GM18868 (cell line): ENCODE results near the gene ESRRB.
A peak's percentile ranks its signal among the peaks of the same experiment; 100 is the strongest.

ENCODE experiments used
- ATAC-seq: cut with Tn5 transposase; IDR thresholded peaks from one replicate; pipeline ENCODE4 v1.9.1; 2021; ENCODE audit warnings: mild to moderate bottlenecking, moderate library complexity; ENCODE audit not compliant: unreplicated experiment

ESRRB gene

DNA sequence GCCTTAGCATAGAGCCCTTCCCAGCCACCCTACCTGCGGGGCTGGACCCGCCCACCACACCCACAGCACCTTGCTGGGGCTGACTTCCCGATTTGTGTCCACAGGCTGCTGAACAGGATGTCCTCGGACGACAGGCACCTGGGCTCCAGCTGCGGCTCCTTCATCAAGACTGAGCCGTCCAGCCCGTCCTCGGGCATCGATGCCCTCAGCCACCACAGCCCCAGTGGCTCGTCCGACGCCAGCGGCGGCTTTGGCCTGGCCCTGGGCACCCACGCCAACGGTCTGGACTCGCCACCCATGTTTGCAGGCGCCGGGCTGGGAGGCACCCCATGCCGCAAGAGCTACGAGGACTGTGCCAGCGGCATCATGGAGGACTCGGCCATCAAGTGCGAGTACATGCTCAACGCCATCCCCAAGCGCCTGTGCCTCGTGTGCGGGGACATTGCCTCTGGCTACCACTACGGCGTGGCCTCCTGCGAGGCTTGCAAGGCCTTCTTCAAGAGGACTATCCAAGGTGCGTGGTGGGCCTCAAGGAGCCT is 63.4 kb downstream of the ESRRB start:
- no peak for ATAC-seq

DNA sequence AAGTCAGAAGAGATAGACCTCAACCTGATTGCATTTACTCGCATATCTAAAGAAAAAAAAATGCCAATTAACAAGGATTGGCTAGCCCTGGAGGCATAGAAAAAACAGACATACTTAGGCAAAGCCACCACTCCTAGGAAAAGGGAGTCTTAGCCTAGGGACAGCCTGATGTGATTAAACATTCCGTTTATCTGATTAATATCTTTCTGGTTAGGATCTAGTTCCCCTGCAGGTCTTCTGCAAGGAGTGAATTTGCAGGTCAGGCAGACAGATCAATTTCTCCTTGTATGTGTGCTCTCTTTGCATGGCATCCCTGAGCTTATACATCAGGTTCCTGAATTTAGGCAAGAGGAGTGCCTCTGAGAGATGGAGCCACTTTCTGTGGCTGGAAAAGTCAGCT is 70.5 kb downstream of the ESRRB start:
- no peak for ATAC-seq

DNA sequence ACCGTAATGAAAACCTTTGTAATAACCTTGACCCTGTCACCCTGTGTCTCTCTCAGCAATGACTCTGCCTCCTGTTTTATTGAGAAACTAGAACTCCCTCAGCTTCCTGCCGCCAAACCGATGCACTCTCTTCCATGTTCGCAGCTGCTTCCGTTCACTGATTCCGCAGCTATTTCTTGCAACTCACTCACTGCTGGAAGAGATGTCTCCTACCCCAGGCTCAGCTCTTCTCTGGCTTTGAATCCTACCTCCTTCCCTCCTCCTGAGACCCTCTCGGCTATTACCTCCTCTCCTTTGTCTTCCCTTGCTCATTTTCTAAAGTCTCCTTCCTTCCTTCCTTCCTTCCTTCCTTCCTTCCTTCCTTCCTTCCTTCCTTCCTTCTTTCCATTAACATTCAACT is 71.0 kb downstream of the ESRRB start:
- ATAC-seq = no peak

DNA sequence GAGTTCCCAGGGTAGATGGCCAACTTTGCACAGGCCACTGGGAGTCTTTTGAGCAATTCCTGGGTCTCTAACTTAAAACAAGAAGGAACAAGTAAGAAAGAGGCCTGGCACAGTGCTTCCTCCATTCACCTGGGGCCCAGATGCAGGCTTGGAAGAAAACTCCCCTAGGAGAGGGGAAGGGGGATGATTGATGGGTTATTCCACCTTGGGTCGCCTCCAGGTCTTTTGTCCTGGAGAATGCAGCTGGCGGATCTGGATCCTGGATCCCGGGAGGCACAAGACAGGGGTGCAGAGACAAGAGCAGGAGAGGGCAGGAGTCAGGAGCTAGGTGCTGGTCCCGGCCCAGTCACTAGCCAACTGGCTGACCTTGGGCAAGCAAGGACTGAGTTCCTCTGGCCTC is 74.5 kb downstream of the ESRRB start:
- ATAC-seq = no peak

DNA sequence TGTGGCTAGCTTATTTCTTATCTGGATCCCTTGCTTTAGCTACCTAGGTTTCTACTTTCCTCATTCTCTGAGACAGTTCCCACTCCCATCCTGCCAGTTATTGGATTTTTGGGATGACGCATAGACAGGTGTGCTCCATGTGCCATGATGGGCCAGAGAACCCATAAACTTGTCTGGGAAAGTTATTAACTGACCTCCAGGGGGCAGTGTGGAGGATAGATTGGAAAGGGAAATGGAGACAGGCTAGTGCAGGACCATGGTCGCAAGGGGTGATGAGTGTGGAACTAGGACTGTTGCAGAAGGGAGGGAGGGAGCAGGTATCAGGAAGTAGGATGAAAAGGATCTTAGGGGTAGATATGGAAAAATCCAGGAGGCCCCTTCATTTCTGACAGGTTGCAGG is 80.3 kb downstream of the ESRRB start:
- ATAC-seq = no peak

DNA sequence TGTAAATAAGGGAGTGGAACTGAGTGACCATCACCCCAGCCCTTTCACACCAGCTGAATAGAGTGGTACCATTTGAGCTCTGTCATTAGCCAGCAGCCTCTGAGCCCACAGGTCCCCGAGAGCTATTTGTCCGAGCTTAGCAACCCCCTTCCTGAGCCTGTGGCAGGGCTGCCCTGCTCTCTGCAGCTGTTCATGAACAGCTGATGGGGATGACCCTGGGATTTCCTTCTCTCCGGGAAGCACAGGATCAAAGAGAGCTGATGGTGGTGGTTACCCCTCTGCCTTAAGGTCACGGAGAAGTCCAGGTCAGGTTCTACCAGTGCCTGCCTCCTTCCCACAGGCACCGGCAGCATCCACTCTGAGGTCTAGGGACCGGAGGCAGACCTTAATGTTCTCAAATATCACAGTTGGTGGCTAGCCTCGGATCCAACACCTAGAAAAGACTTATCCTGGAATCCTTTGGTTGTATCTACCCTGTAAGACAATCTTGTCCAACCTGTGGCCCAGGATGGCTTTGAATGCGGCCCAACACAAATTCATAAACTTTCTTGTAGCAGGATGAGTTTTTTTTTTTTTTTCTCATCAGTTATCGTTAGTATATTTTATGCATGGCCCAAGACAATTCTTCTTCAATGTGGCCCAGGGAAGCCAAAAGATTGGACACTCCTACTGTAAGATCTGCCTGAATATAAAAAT is 81.1 kb downstream of the ESRRB start:
- ATAC-seq = no peak

DNA sequence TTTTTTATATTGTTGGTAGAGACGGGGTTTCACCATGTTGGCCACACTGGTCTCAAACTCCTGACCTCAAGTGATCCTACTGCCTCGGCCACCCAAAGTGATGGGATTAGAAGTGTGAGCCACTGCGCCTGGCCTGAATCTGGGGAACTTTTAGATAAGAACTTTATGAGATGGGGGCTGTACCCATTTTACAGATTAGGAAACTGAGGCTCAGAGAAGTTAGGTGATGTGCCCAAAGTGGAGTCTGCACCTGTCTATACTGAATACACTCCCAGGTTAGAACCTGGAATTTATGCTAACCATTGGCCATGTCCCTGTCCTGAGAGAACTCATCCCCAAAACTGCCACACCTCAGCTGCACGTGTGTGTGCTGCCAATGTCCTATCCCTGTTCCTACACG is 81.9 kb downstream of the ESRRB start:
- ATAC-seq = no peak

DNA sequence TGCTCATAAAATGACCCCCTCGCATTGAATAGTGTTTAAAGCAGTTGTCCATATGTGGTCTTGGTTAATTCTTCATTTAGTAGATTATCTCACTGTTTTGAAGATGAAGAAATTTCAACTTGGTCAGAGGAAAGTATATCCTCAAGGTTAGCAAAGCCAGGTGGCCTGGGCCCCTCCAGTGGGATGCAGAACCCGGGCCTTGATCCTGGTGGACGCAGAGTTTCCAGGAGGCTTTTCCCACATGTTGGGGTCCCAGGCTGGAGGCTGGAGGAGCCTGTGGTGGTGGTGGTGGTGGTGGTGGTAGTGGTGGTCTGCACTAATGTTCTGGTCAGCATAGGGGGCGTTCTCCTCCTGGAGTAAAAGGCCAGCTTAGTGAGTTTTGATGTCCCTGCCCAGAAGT is 85.9 kb downstream of the ESRRB start:
- no peak for ATAC-seq

DNA sequence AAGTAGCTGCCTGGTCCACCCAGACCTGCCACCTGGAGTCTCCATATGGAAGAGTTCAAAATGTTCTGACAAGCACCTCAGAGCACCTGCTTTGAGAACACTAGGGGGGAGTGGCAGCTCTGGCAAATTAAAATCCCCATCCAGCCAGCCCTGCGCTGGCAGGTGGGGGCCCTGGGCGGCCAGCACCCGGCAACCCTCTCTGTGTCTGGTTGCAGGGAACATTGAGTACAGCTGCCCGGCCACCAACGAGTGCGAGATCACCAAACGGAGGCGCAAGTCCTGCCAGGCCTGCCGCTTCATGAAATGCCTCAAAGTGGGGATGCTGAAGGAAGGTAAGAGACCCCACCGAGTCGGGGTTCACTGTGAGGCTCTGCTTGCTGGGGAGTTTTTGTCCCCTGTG is 86.4 kb downstream of the ESRRB start:
- no peak for ATAC-seq

DNA sequence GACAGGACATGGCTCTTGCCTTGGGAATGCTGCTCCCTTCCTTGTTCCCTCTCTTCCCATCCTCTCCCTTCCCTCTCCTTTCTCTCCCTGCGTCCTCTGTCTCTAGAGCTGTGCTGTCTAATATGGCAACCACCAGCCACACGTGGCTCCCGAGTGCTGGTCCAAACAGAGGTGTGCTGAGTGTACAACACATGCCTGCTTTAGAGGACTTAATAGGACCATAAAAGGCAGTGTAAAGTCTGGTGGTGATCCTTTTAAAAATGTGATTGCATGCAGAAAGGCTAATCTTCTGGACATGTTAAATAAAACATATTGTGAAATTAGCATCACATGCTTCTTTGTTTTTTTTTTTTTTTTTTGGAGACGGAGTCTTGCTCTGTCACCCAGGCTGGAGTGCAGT is 87.2 kb downstream of the ESRRB start:
- ATAC-seq = no peak

DNA sequence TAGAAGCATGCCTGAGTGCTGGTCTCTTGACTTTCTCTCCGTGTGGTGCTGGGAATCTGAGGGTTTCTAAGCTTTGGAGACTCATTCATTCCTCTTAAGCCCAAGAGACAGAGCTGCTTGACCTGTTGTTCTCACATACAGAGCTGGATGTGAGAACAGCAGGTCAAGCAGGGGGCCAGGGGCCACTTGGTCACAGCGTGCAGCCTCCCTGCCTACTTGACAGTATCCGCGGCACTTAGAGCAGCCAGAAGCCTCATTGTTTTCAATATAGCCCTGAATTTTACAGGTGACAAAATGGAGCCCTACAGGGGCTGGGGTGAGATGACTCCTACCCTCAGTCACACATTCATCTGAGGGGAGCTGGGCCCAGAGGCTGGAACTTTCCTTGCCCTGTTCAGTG is 88.9 kb downstream of the ESRRB start:
- no peak for ATAC-seq

DNA sequence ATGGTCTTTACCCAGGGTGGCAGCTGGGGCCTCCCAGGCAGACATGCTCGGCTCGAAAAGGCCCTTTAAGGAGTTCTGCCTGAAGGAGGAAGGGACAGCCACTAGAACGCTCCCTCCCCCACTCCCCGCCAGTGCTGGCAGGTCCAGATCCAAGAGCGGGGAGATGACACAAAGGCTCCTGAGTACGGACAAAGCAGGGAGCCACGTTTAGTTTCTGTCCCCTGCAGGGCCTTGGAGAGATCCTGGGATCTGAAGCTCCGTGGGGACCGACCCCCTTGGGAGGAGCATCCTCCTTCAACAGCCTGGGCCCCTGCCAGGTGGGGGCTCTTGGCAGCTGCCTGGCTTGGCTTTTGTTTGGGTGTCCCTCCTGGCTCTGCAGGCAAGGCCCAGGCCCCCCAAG is 89.7 kb downstream of the ESRRB start:
- ATAC-seq = no peak

DNA sequence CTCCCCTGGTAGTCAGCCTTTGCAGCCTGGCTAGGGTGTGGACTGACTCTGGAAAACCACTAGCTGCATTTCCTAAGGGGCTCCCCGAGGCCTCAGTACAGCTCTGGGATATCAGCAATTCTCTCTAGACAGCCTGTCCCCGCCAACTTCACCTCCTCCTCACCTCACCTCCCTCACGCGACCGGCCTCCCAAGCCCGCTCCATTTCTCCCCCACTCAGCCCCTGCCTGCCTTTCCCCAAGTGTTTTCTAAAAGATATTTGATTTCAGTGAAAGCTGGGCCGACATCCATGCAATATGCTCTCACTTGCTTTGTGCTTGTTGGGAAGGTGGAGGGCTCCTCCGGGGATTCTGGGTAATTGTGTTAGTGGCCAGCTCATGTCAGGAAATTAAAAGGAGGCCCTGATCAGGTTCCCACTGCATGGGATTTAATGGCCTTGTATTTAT is 91.8 kb downstream of the ESRRB start:
- ATAC-seq = no peak

DNA sequence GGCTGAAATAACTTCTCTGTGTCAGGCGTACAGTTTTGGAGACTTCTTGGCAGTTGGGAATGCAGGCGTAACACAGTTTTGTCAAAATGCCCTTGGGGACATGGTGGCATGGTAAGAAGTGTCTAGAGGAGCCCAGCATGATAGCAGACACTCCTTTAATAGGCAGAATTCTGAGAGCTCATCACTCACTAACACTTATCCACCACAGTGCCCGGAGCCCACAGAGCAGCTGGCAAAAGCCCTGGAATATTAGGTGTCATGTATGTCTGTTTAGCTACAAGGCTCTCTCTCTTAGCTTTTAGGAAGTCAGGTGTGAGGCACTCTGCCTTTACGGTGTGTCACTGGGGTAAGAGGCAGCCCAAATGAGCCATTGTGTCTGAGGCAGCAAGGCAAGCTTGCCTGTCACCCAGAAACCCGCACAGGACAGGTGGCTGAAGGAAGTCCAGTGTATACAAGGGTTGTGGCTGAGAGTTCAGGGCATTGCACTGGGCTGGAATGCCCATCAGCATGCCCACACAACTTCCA is 96.3 kb downstream of the ESRRB start:
- ATAC-seq = no peak

DNA sequence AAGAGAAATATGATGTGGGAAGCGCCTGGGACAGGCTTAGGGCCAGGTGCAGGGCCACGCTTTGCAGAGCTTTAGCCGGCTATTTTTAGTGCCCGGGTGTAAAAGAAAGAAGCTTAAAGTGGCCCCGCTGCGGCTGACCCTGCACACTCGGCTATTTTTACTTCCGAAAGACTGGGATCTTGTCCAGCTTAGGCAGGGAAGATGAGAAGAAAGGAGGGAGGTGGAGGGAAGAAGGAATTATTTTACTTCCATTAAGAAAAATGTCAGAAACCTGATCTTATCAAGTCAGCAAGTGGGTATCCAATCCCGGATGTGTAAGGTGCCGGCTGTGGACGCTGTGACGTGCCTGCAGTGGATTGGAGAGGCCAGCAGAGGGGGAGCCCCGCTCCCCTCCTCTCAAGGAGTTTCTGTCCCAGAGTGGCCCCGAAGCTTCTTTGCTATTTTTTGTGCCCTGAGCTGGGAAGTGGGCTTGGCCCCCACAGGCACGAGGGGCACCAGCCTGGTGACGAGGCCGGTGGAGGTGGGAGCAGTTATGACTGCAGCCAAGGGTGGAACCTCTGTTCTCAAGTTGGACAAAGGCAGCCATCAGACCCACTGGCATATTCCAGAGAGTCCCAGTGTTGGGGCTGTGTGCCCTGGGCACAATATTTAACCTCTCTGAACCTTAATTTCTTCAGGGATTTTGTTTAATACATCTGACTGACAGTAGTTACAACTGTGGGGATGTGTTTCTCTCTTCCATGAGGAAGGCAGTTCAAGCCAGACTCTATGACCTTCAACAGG is 97.7 kb downstream of the ESRRB start:
- ATAC-seq = no peak

DNA sequence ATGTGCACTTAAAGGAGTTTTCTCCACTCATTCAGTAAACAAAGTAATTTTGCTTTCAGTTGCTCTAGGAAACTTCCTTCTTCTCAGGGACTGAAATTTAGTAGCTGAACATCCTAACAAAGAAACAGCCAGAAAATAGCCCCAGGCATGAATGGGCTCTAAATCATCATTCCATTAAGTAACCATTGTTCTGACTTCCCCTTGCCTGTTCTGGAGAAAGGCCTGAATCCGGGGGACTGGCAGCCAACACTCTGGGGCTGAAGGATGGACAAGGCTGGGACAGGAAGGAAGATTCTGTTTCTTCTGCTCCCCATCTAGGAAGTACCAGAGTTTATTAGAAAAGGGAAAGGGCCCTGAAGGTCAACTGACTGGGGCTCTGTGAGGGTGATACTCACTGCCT is 104.5 kb downstream of the ESRRB start:
- ATAC-seq = no peak

DNA sequence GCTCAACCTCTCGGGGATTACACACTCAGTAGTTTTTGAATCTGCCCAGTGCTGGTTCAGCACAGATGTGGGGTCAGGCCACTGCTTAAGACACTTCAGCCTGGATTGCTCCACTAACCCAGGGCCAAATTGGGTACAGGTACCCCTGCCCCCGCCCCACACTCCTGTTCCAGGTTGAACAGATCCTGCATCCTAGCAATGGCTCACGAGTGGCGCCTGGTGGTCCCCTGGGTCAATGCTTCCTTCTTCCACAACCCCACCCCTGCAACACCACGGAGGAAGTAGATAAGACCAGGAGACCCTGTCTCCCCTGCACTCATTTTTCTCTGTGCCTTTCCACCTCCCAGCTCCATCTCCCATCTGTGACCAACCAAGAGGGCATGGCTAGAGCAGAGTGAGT is 108.4 kb downstream of the ESRRB start:
- ATAC-seq = no peak

DNA sequence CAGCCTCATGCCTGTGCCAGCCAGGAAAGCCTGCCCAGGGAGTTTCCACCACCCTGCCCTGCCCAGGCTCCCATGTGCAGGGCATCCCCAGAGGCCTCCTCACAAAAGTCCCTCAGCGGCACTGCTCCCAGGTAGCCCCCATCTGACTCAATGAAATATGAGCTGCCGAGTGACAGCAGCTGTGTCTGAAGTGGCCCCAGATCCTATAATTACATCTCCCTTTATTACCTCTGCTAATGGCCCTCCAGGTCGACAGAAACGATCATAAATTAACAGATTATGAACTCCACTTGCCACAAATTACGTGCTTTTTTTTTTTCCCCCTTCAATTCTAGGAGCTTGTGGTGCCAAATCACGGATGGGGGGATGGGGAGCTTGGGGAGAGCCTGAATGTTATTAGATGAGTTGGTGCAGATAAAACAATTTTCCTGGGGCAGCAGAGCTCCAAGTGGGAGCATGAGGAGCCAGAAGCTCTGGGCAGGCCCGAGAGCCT is 110.4 kb downstream of the ESRRB start:
- ATAC-seq = no peak

DNA sequence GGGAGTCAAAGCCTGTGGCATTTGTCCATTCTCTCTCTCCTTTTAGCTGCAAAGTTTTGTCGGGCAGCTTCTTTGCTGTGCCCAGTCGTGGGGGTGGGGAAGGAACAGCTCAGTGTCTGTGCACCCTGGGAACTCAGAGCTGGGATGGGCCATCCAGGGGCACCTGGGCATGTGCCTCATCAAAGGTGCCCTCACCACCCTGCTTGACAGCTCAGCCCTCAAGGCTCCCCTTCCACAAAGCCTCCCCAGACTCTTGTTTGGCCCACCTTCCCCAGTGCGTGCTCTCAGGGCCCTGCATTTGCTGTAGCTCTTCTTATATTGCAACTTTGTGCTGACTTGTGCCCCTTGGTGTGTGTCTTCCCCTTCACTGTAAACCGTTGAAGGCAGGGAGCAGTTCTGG is 112.6 kb downstream of the ESRRB start:
- ATAC-seq = no peak

DNA sequence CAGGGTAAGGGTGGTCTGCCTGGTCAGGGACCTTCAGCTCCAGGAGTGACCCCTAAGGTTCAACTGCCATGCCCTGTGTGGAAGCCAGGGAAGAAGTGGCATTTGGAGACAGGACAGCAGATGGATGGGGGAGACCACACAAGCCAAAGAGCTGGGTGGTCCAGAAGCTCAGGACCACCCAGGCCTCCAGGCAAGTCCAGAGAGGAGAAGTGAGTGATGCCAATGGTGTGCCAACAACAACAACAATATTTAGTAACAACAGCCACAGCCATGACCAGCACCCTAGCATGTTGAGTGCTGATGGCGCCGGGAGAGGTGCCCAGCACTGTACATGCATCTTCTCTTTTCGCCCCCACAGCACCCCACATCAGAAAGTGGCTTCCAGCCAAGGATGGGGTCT is 113.7 kb downstream of the ESRRB start:
- no peak for ATAC-seq

DNA sequence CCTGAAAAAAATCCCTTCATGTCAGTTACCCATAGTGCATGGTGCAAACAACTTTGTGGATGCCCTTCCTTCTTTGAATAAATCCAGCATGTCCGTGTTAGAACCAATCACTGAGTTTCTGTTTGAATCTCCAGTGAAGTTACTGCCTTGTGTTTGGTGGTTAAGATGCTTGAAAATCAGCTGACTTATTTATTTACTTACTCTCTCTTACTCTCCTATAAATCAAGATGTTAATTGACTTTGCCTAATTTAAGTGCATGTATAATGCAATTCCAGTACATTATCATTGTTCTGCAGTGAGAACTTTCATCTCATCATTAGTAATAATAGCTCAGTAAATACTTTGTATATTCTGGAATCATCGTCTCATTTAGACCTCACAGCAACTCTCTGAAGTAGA is 114.2 kb downstream of the ESRRB start:
- ATAC-seq = no peak

DNA sequence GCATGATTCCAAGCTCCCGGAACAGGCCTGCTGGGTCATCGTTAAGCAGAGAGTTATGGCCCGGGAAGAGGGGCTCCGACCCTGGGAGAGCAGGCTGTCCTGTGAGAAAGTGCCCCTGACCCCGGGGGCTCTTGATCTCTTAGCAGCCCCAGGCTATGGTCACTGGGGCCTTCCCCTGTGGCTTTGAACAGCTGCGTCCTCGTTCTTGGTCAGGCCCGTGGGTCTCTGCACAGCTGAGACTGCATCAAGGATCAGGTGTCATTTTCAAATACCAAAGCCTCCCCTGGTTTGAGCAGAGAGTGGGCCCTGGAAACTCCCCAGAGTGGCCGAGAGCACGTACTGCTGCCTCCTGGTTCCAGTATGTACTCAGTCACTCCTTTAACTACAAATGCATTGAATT is 114.8 kb downstream of the ESRRB start:
- peak; percentile 70 for ATAC-seq
